ENCODE results near the gene CDC20.

- no peak for TF ChIP-seq CTCF (IDR thresholded peaks at IDR 0.05; ENCODE audit: low read length)
- TF ChIP-seq EZH2 (IDR thresholded peaks at IDR 0.05; ENCODE audit: borderline replicate concordance, low read length), result no peak
Measured at GRCh38 chr1:43315481-43315880, 43.3 kb upstream of the CDC20 start.

Measured in OCI-LY1 (cell line).